Osteocyte (in vitro differentiated cells): ENCODE data around the gene KAZN. TPM values are rescaled to one million over a fixed set of nuclear protein-coding genes. Genes with fewer than 3 reads are reported as not detected.
"Not testable (repeated sequence)": the region's sequence is repeated elsewhere in the genome, so short reads cannot be mapped to it uniquely, and the experiment has no call there.

Experiments used
- DNase-seq: peaks from one replicate; pipeline ENCODE4 v3.0.0; 2021; ENCODE audit warnings: mixed read lengths; ENCODE audit not compliant: unreplicated experiment; ENCODE audit errors: extremely low spot score
- H3K27ac Mint-ChIP-seq: one replicate; pipeline ENCODE4 v1.8.0; 2021; ENCODE audit warnings: mild to moderate bottlenecking, mixed read lengths; ENCODE audit not compliant: unreplicated experiment
- H3K27me3 Mint-ChIP-seq: one replicate; pipeline ENCODE4 v1.8.0; 2021; ENCODE audit warnings: mixed read lengths; ENCODE audit not compliant: unreplicated experiment
- H3K36me3 Mint-ChIP-seq: one replicate; pipeline ENCODE4 v1.8.0; 2021; ENCODE audit warnings: mixed read lengths; ENCODE audit not compliant: unreplicated experiment
- H3K4me1 Mint-ChIP-seq: one replicate; pipeline ENCODE4 v1.8.0; 2021; ENCODE audit warnings: mixed read lengths; ENCODE audit not compliant: unreplicated experiment
- H3K4me3 Mint-ChIP-seq: one replicate; pipeline ENCODE4 v1.8.0; 2021; ENCODE audit warnings: mild to moderate bottlenecking, moderate library complexity, mixed read lengths; ENCODE audit not compliant: unreplicated experiment
- H3K9me3 Mint-ChIP-seq: one replicate; pipeline ENCODE4 v1.8.0; 2021; ENCODE audit warnings: mixed read lengths; ENCODE audit not compliant: unreplicated experiment
- total RNA-seq: library from RNA; stranded (reverse); gene quantifications from 2 replicates; pipeline ENCODE4 v1.2.1, GENCODE V29; 2021
- TF ChIP-seq, protein P1 (sequence below): fragments of 200-600 bp; sonication (generic); IDR thresholded peaks from 2 replicates; pipeline ENCODE4 v1.5.0; 2021; ENCODE audit warnings: antibody characterized with exemption, mild to moderate bottlenecking, moderate library complexity

Gene KAZN
- total RNA-seq, 1 donor from 2014 or later: 47.1 TPM

DNA sequence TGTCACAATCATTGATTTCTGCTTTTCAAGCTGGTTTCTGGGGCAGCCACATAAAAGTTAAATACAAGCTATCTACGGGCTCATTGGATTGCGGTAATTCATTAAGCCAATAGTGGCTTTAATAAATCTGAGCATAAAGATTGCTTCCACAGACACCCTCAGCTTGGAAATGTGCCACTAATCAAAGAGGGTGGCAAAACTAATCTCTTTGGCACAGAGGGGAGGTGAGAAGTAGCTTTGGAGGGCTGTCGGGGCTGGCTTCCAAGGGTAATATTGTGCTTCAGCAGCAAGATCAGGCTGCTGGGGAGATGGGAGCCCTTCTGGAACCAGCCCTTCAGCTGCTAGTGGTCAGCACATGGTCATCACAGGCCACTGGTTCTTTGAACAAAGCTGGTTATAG is 21.2 kb upstream of the KAZN start:
- Mint-ChIP-seq H3K9me3 (peaks cover 18% of the 10 kb centered on the region), H3K36me3 (no peaks in the 10 kb centered on the region), H3K27ac (no peak overlapping the region), H3K4me1 (no peaks in the 10 kb centered on the region), H3K4me3 (no peak overlapping the region), H3K27me3 (no peaks in the 10 kb centered on the region)
- DNase-seq: no peak
- TF ChIP-seq, protein P1, sequence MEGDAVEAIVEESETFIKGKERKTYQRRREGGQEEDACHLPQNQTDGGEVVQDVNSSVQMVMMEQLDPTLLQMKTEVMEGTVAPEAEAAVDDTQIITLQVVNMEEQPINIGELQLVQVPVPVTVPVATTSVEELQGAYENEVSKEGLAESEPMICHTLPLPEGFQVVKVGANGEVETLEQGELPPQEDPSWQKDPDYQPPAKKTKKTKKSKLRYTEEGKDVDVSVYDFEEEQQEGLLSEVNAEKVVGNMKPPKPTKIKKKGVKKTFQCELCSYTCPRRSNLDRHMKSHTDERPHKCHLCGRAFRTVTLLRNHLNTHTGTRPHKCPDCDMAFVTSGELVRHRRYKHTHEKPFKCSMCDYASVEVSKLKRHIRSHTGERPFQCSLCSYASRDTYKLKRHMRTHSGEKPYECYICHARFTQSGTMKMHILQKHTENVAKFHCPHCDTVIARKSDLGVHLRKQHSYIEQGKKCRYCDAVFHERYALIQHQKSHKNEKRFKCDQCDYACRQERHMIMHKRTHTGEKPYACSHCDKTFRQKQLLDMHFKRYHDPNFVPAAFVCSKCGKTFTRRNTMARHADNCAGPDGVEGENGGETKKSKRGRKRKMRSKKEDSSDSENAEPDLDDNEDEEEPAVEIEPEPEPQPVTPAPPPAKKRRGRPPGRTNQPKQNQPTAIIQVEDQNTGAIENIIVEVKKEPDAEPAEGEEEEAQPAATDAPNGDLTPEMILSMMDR: no peak

DNA sequence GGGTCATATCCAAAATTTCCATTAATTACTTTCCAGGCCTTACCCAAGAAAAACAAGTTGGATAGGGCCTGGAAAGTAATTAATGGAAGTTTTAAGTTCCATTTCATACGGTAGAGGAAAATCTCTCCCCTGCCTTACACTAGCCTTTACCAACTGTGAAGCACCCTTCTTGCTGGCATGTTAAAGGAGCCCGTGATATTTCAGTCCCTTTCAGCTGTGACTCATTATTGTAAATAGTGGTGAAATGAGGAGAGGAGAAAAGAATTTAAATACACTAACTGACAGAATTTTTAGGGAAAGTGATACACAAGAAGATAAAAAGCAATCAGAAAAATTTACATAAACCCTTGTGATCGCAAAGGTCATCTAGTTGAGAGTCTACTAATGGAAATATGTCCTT is 20.3 kb upstream of the KAZN start:
- TF ChIP-seq, protein P1: no peak
- H3K27ac Mint-ChIP-seq: no peak overlapping the region
- H3K27me3 Mint-ChIP-seq: no peaks in the 10 kb centered on the region
- H3K4me3 Mint-ChIP-seq: no peak overlapping the region
- peaks cover 18% of the 10 kb centered on the region for H3K9me3 Mint-ChIP-seq
- no peaks in the 10 kb centered on the region for H3K4me1 Mint-ChIP-seq
- DNase-seq: no peak
- H3K36me3 Mint-ChIP-seq: no peaks in the 10 kb centered on the region

DNA sequence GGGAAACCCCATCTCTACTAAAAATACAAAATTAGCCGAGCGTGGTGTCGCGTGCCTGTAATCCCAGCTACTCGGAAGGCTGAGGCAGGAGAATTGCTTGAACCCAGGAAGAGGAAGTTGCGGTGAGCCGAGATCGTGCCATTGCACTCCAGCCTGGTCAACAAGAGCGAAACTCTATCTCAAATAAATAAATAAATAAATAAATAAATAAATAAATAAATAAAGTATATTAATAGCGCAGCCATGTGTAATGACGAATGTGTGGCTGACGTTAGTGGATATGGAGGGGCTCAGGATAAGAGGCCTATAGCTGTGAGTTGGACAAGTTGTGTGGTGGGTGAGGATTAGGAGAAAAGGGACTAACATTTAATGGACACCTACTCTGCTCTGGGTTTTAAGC is 18.2 kb upstream of the KAZN start:
- not testable (repeated sequence) for DNase-seq, H3K4me3 Mint-ChIP-seq, H3K36me3 Mint-ChIP-seq, H3K27ac Mint-ChIP-seq, H3K27me3 Mint-ChIP-seq, H3K4me1 Mint-ChIP-seq
- peaks cover 11% of the 10 kb centered on the region for H3K9me3 Mint-ChIP-seq

DNA sequence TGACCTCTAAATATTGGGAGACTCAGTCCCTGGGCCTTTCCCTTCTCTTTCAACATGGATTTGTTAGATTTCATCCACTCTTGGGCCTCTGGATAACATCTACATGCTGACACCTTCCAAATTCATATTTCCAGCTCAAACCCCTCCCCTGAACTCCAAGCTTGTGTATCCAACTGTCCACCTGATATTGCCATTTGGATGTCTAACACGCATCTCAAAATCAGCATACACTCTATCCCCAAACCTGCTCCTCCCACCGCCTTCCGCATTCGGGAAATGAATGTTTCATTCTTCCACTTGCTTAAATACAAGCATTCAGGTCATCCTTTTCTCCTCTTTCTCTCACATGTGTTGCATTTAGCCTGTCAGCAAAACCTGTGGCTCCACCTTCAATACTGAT is 17.5 kb upstream of the KAZN start:
- Mint-ChIP-seq H3K36me3 (no peaks in the 10 kb centered on the region), H3K4me1 (no peaks in the 10 kb centered on the region), H3K27me3 (no peaks in the 10 kb centered on the region), H3K9me3 (peaks cover 11% of the 10 kb centered on the region), H3K27ac (no peak overlapping the region), H3K4me3 (no peak overlapping the region)
- TF ChIP-seq, protein P1: no peak
- DNase-seq: no peak

DNA sequence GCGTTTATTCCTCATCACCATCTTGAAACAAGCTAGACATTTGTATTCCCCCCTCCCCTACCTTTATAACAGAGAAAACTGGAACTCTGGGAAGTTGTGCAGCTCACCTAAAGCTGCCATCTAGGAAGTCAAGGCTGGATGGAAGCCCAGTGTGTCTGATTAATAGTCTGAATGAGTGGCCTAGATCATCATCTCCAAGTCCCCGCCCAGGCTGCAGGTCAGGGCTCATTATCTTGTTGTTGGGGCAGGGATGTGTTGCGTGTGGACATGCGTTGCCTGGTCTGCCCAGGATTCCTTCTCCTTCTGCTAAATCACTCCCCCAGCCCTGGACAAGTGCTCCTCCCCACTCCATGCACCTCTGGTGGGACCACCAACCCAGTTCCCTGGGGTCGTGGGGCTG is 14.7 kb upstream of the KAZN start:
- H3K4me1 Mint-ChIP-seq: no peaks in the 10 kb centered on the region
- no peak for DNase-seq
- H3K9me3 Mint-ChIP-seq: peaks cover 11% of the 10 kb centered on the region
- TF ChIP-seq, protein P1: no peak
- H3K27me3 Mint-ChIP-seq: no peaks in the 10 kb centered on the region
- no peak overlapping the region for H3K27ac Mint-ChIP-seq
- H3K4me3 Mint-ChIP-seq: no peak overlapping the region
- no peaks in the 10 kb centered on the region for H3K36me3 Mint-ChIP-seq

DNA sequence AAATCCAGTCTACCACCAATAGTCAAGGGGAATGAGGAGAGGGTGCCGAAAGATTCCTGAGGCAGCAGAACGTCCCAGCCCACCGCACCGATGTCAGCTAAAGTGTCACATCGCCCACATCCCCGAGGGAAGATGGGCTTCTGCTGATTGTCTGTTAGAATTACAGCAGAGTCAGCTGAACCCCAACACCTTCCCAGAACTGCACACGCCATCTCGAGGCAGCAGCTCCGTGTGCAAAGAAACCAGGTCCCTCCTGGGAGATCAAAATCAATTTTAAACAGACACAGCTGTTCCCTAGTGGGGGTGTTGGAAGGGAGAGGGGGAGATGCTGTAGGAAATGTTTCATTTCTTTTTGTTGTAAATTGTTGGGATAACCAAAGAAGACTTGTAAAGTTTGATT is 12.8 kb upstream of the KAZN start:
- Mint-ChIP-seq H3K36me3 (no peaks in the 10 kb centered on the region), H3K27me3 (peaks cover 2% of the 10 kb centered on the region), H3K27ac (no peak overlapping the region), H3K4me1 (no peaks in the 10 kb centered on the region), H3K4me3 (no peak overlapping the region), H3K9me3 (peaks cover 8% of the 10 kb centered on the region)
- DNase-seq: no peak
- TF ChIP-seq, protein P1: no peak
